OCI-LY1 (cell line): ENCODE data around the gene FNIP1.

ENCODE experiments used
- CTCF ChIP-seq: fragments of 200-600 bp; sonication (generic), shearing (Covaris generic); IDR thresholded peaks from 2 replicates; pipeline ENCODE4 v1.5.1; 2017; ENCODE audit warnings: mild to moderate bottlenecking, antibody characterized with exemption, low read length, moderate library complexity, mixed read lengths
- EZH2 ChIP-seq: fragments of 200-600 bp; sonication (generic), shearing (Covaris generic); IDR thresholded peaks from 2 replicates; pipeline ENCODE4 v1.8.0; 2017; ENCODE audit warnings: borderline replicate concordance, mixed run types, mild to moderate bottlenecking, antibody characterized with exemption, low read length, moderate library complexity, mixed read lengths

GRCh38 chr5:131767891-131768290 is 28.9 kb downstream of the FNIP1 start:
- no peak for TF ChIP-seq CTCF
- TF ChIP-seq EZH2: no peak
